CD14-positive monocyte (primary cell): ENCODE data around the gene ERICH3. TPM values are rescaled to one million over a fixed set of nuclear protein-coding genes. Genes with fewer than 3 reads are reported as not detected.

ENCODE experiments used
- DNase-seq, 3 donors: peaks; one replicate each; pipeline ENCODE4 v3.0.0-alpha.2; 2011 to 2022
- H2AFZ ChIP-seq: 2 replicates; pipeline ENCODE4 v1.6.0; 2012; ENCODE audit warnings: mild to moderate bottlenecking, low read depth, low read length, inconsistent platforms; ENCODE audit not compliant: insufficient read depth, poor library complexity, severe bottlenecking
- H3K27ac ChIP-seq, 2 donors: 1 replicate in 1 of 2; 2 replicates in 1 of 2; pipeline ENCODE4 v1.5.1; 2012 to 2013; ENCODE audit warnings: low read length in 2 of 2, control low read depth in 1 of 2, inconsistent platforms in 1 of 2, low read depth in 1 of 2, mild to moderate bottlenecking in 1 of 2
- H3K27me3 ChIP-seq, 2 donors: one replicate each; pipeline versions ENCODE4 v1.6.0 to v1.6.1; 2011 to 2013; ENCODE audit warnings: low read length in 2 of 2; ENCODE audit not compliant: control insufficient read depth in 2 of 2, insufficient read depth in 2 of 2
- H3K36me3 ChIP-seq, 2 donors: replicated peaks in 1 of 2; 1 replicate in 1 of 2; 2 replicates in 1 of 2; pipeline versions ENCODE4 v1.5.1 to v1.6.1; 2012 to 2013; ENCODE audit warnings: low read length in 2 of 2, control low read depth in 1 of 2, inconsistent platforms in 1 of 2, mild to moderate bottlenecking in 1 of 2; ENCODE audit not compliant: insufficient read depth in 2 of 2, control insufficient read depth in 1 of 2
- H3K4me1 ChIP-seq, 2 donors: 1 replicate in 1 of 2; 2 replicates in 1 of 2; pipeline versions ENCODE4 v1.5.1 to v1.6.1; 2012 to 2013; ENCODE audit warnings: low read length in 2 of 2, control low read depth in 1 of 2, inconsistent platforms in 1 of 2, mild to moderate bottlenecking in 1 of 2, moderate library complexity in 1 of 2; ENCODE audit not compliant: insufficient read depth in 2 of 2, control insufficient read depth in 1 of 2
- H3K4me2 ChIP-seq: replicated peaks from 2 replicates; pipeline ENCODE3; 2012; ENCODE audit warnings: low read length, moderate library complexity, mild to moderate bottlenecking; ENCODE audit not compliant: poor library complexity, severe bottlenecking; ENCODE audit errors: extremely low read depth
- H3K4me3 ChIP-seq, 3 experiments: fragments of 200-600 bp in 1 of 3; sonication (generic) in 1 of 3; replicated peaks in 1 of 3; 1 replicate in 2 of 3; 2 replicates in 1 of 3; pipeline ENCODE4 v1.5.1; 2011 to 2013; ENCODE audit warnings: low read length in 3 of 3, mild to moderate bottlenecking in 3 of 3, control low read depth in 2 of 3, low read depth in 2 of 3, inconsistent platforms in 1 of 3, moderate library complexity in 1 of 3
- H3K79me2 ChIP-seq: 2 replicates; pipeline ENCODE4 v1.6.0; 2012; ENCODE audit warnings: mild to moderate bottlenecking, control low read depth, inconsistent platforms, low read length, moderate library complexity; ENCODE audit not compliant: insufficient read depth
- H3K9ac ChIP-seq: 2 replicates; pipeline ENCODE4 v1.6.0; 2017; ENCODE audit warnings: low read length, mild to moderate bottlenecking; ENCODE audit not compliant: insufficient read depth, poor library complexity, severe bottlenecking
- H3K9me3 ChIP-seq, 2 donors: replicated peaks in 1 of 2; 1 replicate in 1 of 2; 2 replicates in 1 of 2; pipeline versions ENCODE4 v1.5.1 to v1.6.1; 2012 to 2013; ENCODE audit warnings: low read length in 2 of 2, control low read depth in 1 of 2; ENCODE audit not compliant: control insufficient read depth in 1 of 2, insufficient read depth in 1 of 2
- H4K20me1 ChIP-seq: 2 replicates; pipeline ENCODE4 v1.6.0; 2012; ENCODE audit warnings: mild to moderate bottlenecking, low read length, control low read depth, moderate library complexity; ENCODE audit not compliant: insufficient read depth
- H3K27ac Mint-ChIP-seq, 7 donors: one replicate each; pipeline ENCODE4 v1.8.0; 2020; ENCODE audit warnings: mild to moderate bottlenecking in 7 of 7, mixed read lengths in 7 of 7, moderate library complexity in 6 of 7, inconsistent platforms in 2 of 7
- H3K27me3 Mint-ChIP-seq, 3 donors: one replicate each; pipeline ENCODE4 v1.8.0; 2021 to 2022; ENCODE audit warnings: low read depth in 3 of 3, mild to moderate bottlenecking in 3 of 3, mixed read lengths in 3 of 3, moderate library complexity in 3 of 3, inconsistent platforms in 1 of 3
- H3K36me3 Mint-ChIP-seq, 2 donors: one replicate each; pipeline ENCODE4 v1.8.0; 2020; ENCODE audit warnings: mixed read lengths in 2 of 2, inconsistent platforms in 1 of 2, mild to moderate bottlenecking in 1 of 2
- H3K4me1 Mint-ChIP-seq: one replicate; pipeline ENCODE4 v1.8.0; 2020; ENCODE audit warnings: mild to moderate bottlenecking, mixed read lengths
- H3K4me3 Mint-ChIP-seq, 2 donors: one replicate each; pipeline ENCODE4 v1.8.0; 2020; ENCODE audit warnings: mild to moderate bottlenecking in 2 of 2, mixed read lengths in 2 of 2, moderate library complexity in 1 of 2
- H3K9me3 Mint-ChIP-seq, 7 donors: one replicate each; pipeline ENCODE4 v1.8.0; 2020 to 2022; ENCODE audit warnings: mixed read lengths in 7 of 7, mild to moderate bottlenecking in 6 of 7, moderate library complexity in 6 of 7, inconsistent platforms in 2 of 7
- WGBS: methylation state at CpG from one replicate; pipeline ENCODE4 v1.1.5; 2013; ENCODE audit warnings: missing lambda C conversion rate; ENCODE audit not compliant: insufficient coverage; 5-methylcytosine and 5-hydroxymethylcytosine counted together
- intact Hi-C, 2 donors: fragments of 100-400 bp; cut with micrococcal nuclease; formaldehyde crosslinking; loops; one replicate each; pipeline versions ENCODE4 v1.15.0 to v1.15.1; 2023
- polyA plus RNA-seq, 3 donors: library from polyadenylated mRNA; depleted of rRNA in 1 of 3; unstranded in 2 of 3; stranded (reverse) in 1 of 3; fragments of 300-500 nt in 2 of 3; fragments of >200 nt in 1 of 3; fragmentation: Illumina TruSeq in 2 of 3; gene quantifications; 1 replicate in 2 of 3; 2 replicates in 1 of 3; pipeline ENCODE4 v1.2.3, GENCODE V29; 2012 to 2021
- TF ChIP-seq, protein P1 (sequence below): fragments of 200-600 bp; IDR thresholded peaks from one replicate; pipeline ENCODE4 v1.8.0; 2022; ENCODE audit warnings: antibody characterized with exemption, mild to moderate bottlenecking

Gene ERICH3
- polyA plus RNA-seq, 3 donors: not detected

- peaks cover 0 to 6% of the 10 kb centered on the region in 2 donors for H3K9me3 ChIP-seq
- WGBS: 83% methylated on average over 1 of the region's 2 CpGs
- H3K9ac ChIP-seq: no peak overlapping the region
- peaks cover 0 to 2% (median 0%) of the 10 kb centered on the region in 3 donors for H3K27me3 Mint-ChIP-seq
- H3K9me3 Mint-ChIP-seq: peaks cover 0 to 8% (median 3%) of the 10 kb centered on the region in 7 donors
- DNase-seq: no peak
- no peak overlapping the region for H2AFZ ChIP-seq
- no peak overlapping the region for H3K27ac ChIP-seq
- H3K36me3 Mint-ChIP-seq: no peaks in the 10 kb centered on the region
- no peaks in the 10 kb centered on the region for H3K36me3 ChIP-seq
- H3K4me3 ChIP-seq: no peak overlapping the region
- H3K4me2 ChIP-seq: no peak overlapping the region
- intact Hi-C loops: no loop called here
- H4K20me1 ChIP-seq: no peaks in the 10 kb centered on the region
- no peaks in the 10 kb centered on the region for H3K4me1 Mint-ChIP-seq
- no peak overlapping the region for H3K27ac Mint-ChIP-seq
- H3K4me3 Mint-ChIP-seq: no peak overlapping the region
- no peaks in the 10 kb centered on the region for H3K4me1 ChIP-seq
- TF ChIP-seq, protein P1, sequence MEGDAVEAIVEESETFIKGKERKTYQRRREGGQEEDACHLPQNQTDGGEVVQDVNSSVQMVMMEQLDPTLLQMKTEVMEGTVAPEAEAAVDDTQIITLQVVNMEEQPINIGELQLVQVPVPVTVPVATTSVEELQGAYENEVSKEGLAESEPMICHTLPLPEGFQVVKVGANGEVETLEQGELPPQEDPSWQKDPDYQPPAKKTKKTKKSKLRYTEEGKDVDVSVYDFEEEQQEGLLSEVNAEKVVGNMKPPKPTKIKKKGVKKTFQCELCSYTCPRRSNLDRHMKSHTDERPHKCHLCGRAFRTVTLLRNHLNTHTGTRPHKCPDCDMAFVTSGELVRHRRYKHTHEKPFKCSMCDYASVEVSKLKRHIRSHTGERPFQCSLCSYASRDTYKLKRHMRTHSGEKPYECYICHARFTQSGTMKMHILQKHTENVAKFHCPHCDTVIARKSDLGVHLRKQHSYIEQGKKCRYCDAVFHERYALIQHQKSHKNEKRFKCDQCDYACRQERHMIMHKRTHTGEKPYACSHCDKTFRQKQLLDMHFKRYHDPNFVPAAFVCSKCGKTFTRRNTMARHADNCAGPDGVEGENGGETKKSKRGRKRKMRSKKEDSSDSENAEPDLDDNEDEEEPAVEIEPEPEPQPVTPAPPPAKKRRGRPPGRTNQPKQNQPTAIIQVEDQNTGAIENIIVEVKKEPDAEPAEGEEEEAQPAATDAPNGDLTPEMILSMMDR: no peak
- H3K27me3 ChIP-seq: no peaks in the 10 kb centered on the region
- no peaks in the 10 kb centered on the region for H3K79me2 ChIP-seq
Observed at GRCh38 chr1:74523873-74524480, 149.6 kb downstream of the ERICH3 start.

- intact Hi-C loops: no loop called here
- Mint-ChIP-seq H3K27me3 (peaks cover 0 to 4% (median 0%) of the 10 kb centered on the region in 3 donors), H3K4me1 (no peaks in the 10 kb centered on the region), H3K27ac (no peak overlapping the region), H3K4me3 (no peak overlapping the region), H3K36me3 (no peaks in the 10 kb centered on the region), H3K9me3 (peaks cover 0 to 5% (median 2%) of the 10 kb centered on the region in 7 donors)
- Histone ChIP-seq H3K9me3 (no peaks in the 10 kb centered on the region), H3K9ac (no peak overlapping the region), H3K79me2 (no peaks in the 10 kb centered on the region), H3K4me1 (no peaks in the 10 kb centered on the region), H4K20me1 (no peaks in the 10 kb centered on the region), H3K27ac (no peak overlapping the region), H3K27me3 (no peaks in the 10 kb centered on the region), H3K4me2 (no peak overlapping the region), H3K36me3 (no peaks in the 10 kb centered on the region), H2AFZ (no peak overlapping the region), H3K4me3 (no peak overlapping the region)
- 67% methylated on average over 1 of the region's 4 CpGs for WGBS
- TF ChIP-seq, protein P1: no peak
- no peak for DNase-seq
Observed at GRCh38 chr1:74522148-74522547, 151.4 kb downstream of the ERICH3 start.

Other genes with a start within 250 kb of the ERICH3 start
- gene LRRC53, start 161.2 kb downstream of the ERICH3 start, polyA plus RNA-seq: not detected
- 10 to 100 TPM in 1 of 3 donors, 1 to 10 TPM in 2; 1.6 to 16.4 (median 6.1) TPM for gene CRYZ, start 59.3 kb upstream of the ERICH3 start, polyA plus RNA-seq
- 1 to 10 TPM; 5.0 to 6.0 (median 5.2) TPM for gene TYW3, start 59.4 kb upstream of the ERICH3 start, polyA plus RNA-seq